Measurements from ENCODE around the gene PI16. TPM values are rescaled to one million over a fixed set of nuclear protein-coding genes. Genes with fewer than 3 reads are reported as not detected.
"Not testable (repeated sequence)": the region's sequence is repeated elsewhere in the genome, so short reads cannot be mapped to it uniquely, and the experiment has no call there.

PI16 gene
- total and polyA plus RNA-seq, 12 donors = 4.4 to 38.9 (median 18.7) TPM

GRCh38 chr6:36944650-36945049 is 9.9 kb upstream of the PI16 start:
- 76 to 85% methylated on average over 5 of the region's 5 CpGs for WGBS, 2 donors
- ATAC-seq = no peak
- H3K36me3 ChIP-seq = no peaks in the 10 kb centered on the region
- no peaks in the 10 kb centered on the region for H3K9me3 ChIP-seq
- H3K27me3 ChIP-seq = no peaks in the 10 kb centered on the region
- H3K4me1 ChIP-seq = peaks cover 0 to 3% (median 0%) of the 10 kb centered on the region in 9 donors
- intact Hi-C loops (cut with DNase I) = no loop called here
- H3K27ac ChIP-seq = no peak overlapping the region
- no peak overlapping the region for H3K4me3 ChIP-seq
- TF ChIP-seq, protein P1, sequence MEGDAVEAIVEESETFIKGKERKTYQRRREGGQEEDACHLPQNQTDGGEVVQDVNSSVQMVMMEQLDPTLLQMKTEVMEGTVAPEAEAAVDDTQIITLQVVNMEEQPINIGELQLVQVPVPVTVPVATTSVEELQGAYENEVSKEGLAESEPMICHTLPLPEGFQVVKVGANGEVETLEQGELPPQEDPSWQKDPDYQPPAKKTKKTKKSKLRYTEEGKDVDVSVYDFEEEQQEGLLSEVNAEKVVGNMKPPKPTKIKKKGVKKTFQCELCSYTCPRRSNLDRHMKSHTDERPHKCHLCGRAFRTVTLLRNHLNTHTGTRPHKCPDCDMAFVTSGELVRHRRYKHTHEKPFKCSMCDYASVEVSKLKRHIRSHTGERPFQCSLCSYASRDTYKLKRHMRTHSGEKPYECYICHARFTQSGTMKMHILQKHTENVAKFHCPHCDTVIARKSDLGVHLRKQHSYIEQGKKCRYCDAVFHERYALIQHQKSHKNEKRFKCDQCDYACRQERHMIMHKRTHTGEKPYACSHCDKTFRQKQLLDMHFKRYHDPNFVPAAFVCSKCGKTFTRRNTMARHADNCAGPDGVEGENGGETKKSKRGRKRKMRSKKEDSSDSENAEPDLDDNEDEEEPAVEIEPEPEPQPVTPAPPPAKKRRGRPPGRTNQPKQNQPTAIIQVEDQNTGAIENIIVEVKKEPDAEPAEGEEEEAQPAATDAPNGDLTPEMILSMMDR (IDR thresholded peaks at IDR 0.05) = no peak
- DNase-seq = no peak

- WGBS, 2 donors = 83 to 90% methylated on average over 4 of the region's 4 CpGs
- Histone ChIP-seq H3K27ac (no peak overlapping the region), H3K27me3 (no peaks in the 10 kb centered on the region), H3K4me3 (no peak overlapping the region), H3K4me1 (peaks cover 0 to 3% (median 0%) of the 10 kb centered on the region in 9 donors), H3K9me3 (no peaks in the 10 kb centered on the region), H3K36me3 (no peaks in the 10 kb centered on the region)
- no peak for ATAC-seq
- TF ChIP-seq, protein P1 (IDR thresholded peaks at IDR 0.05) = no peak
- no peak for DNase-seq
- intact Hi-C loops (cut with DNase I) = no loop called here
Observed at GRCh38 chr6:36945301-36945700, 9.2 kb upstream of the PI16 start.

DNA sequence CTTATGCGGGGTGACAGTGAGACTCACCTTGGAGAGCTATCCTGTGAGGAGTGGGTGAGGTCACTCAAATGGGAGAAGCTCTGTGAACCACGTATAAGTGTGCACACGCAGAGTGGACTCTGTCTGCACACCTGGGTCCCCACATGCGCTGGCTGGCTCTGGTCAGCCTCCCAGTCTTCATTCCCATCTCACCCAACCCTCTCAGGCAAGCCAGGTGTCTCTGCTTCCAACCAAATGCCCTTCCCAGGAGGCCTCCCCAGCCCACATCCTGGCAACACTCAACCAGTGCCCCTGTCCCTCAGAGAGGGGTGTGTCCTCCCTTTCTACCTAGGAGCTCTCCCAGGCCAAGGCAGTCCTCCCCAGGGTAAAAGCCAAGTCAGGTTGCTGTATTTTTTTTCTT is 8.0 kb upstream of the PI16 start:
- ATAC-seq (no peak), DNase-seq (no peak)
- Histone ChIP-seq H3K27ac (no peak overlapping the region), H3K36me3 (no peaks in the 10 kb centered on the region), H3K4me3 (no peak overlapping the region), H3K9me3 (no peaks in the 10 kb centered on the region), H3K27me3 (no peaks in the 10 kb centered on the region), H3K4me1 (peaks cover 0 to 3% (median 0%) of the 10 kb centered on the region in 9 donors)
- whole genome bisulfite sequencing, 2 donors = 90 to 92% methylated on average over 4 of the region's 4 CpGs
- intact Hi-C loops (cut with DNase I) = no loop called here
- TF ChIP-seq, protein P1 (IDR thresholded peaks at IDR 0.05) = no peak

GRCh38 chr6:36947570-36948351 is 6.8 kb upstream of the PI16 start:
- ATAC-seq (no peak), DNase-seq (no peak)
- H3K27me3 ChIP-seq = no peaks in the 10 kb centered on the region
- TF ChIP-seq, protein P1 (IDR thresholded peaks at IDR 0.05) = no peak
- 81 to 83% methylated on average over 12 of the region's 12 CpGs for WGBS, 2 donors
- H3K4me3 ChIP-seq = no peak overlapping the region
- no peaks in the 10 kb centered on the region for H3K9me3 ChIP-seq
- intact Hi-C loops (cut with DNase I) = no loop called here
- peaks cover 0 to 3% (median 0%) of the 10 kb centered on the region in 9 donors for H3K4me1 ChIP-seq
- H3K27ac ChIP-seq = no peak overlapping the region
- H3K36me3 ChIP-seq = no peaks in the 10 kb centered on the region

DNA sequence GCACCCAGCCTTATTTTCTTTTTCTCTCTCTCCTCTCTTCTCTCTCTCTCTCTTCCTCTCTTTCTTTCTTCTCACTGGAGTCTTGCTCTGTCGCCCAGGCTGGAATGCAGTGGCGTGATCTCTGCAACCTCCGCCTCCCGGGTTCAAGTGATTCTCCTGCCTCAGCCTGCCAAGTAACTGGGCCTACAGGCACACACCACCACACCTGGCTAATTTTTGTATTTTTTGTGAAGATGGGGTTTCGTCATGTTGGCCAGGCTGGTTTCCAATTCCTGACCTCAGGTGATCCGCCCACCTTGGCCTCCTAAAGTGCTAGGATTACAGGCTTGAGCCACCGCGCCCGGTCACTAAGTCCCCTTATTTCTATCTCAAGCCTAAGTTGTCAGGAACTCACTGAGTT is 5.5 kb upstream of the PI16 start:
- H3K4me3 ChIP-seq; H3K36me3 ChIP-seq; H3K27ac ChIP-seq; ATAC-seq; H3K9me3 ChIP-seq; H3K4me1 ChIP-seq; intact Hi-C loops (cut with DNase I); DNase-seq; H3K27me3 ChIP-seq: not testable (repeated sequence)
- 96% methylated on average over 9 of the region's 9 CpGs for WGBS, 2 donors
